Liver (tissue), 9 donors: ENCODE data around the gene ABITRAM. TPM values are rescaled to one million over a fixed set of nuclear protein-coding genes. Genes with fewer than 3 reads are reported as not detected.

Source experiments
- DNase-seq: peaks from one replicate; pipeline ENCODE4 v3.0.0-alpha.2; 2017; ENCODE audit warnings: low spot score
- H3K27ac ChIP-seq, 2 donors: one replicate each; pipeline ENCODE4 v1.7.0; 2013; ENCODE audit warnings: inconsistent platforms in 2 of 2, low read length in 2 of 2, control low read depth in 1 of 2, low read depth in 1 of 2, mild to moderate bottlenecking in 1 of 2
- H3K27me3 ChIP-seq, 4 donors: one replicate each; pipeline versions ENCODE4 v1.6.1 to v1.7.0; 2013; ENCODE audit warnings: low read length in 3 of 4, inconsistent platforms in 1 of 4, mild to moderate bottlenecking in 1 of 4, moderate library complexity in 1 of 4; ENCODE audit not compliant: control insufficient read depth in 4 of 4, insufficient read depth in 4 of 4
- H3K36me3 ChIP-seq, 4 donors: one replicate each; pipeline versions ENCODE4 v1.6.1 to v1.7.0; 2013; ENCODE audit warnings: low read length in 3 of 4, mild to moderate bottlenecking in 3 of 4, low read depth in 1 of 4, moderate library complexity in 1 of 4; ENCODE audit not compliant: control insufficient read depth in 4 of 4, insufficient read depth in 3 of 4
- H3K4me1 ChIP-seq, 4 donors: one replicate each; pipeline versions ENCODE4 v1.6.1 to v1.7.0; 2013; ENCODE audit warnings: low read length in 3 of 4, mild to moderate bottlenecking in 3 of 4, moderate library complexity in 1 of 4; ENCODE audit not compliant: control insufficient read depth in 4 of 4, insufficient read depth in 4 of 4
- H3K4me3 ChIP-seq, 3 donors: one replicate each; pipeline versions ENCODE4 v1.6.1 to v1.7.0; 2013; ENCODE audit warnings: low read length in 3 of 3, control low read depth in 1 of 3, low read depth in 1 of 3, mild to moderate bottlenecking in 1 of 3
- H3K9ac ChIP-seq, 2 donors: one replicate each; pipeline ENCODE4 v1.7.0; 2013; ENCODE audit warnings: low read length in 2 of 2, mild to moderate bottlenecking in 2 of 2, moderate library complexity in 2 of 2, control low read depth in 1 of 2, low read depth in 1 of 2
- H3K9me3 ChIP-seq, 4 donors: one replicate each; pipeline versions ENCODE4 v1.6.1 to v1.7.0; 2013; ENCODE audit warnings: low read length in 3 of 4; ENCODE audit not compliant: control insufficient read depth in 4 of 4
- ATF3 ChIP-seq: IDR thresholded peaks from 2 replicates; pipeline ENCODE4 v1.6.1; 2016; ENCODE audit warnings: antibody characterized with exemption
- HNF4A ChIP-seq, 2 donors: conservative IDR thresholded peaks; 2 replicates each; pipeline ENCODE4 v1.6.1; 2016; ENCODE audit warnings: antibody characterized with exemption in 2 of 2, mild to moderate bottlenecking in 2 of 2
- JUND ChIP-seq, 2 donors: IDR thresholded peaks; 2 replicates each; pipeline ENCODE4 v1.6.1; 2016; ENCODE audit warnings: antibody characterized with exemption in 2 of 2
- MAX ChIP-seq: IDR thresholded peaks from 2 replicates; pipeline ENCODE4 v1.6.1; 2016; ENCODE audit warnings: antibody characterized with exemption
- NR2F2 ChIP-seq: IDR thresholded peaks from 2 replicates; pipeline ENCODE4 v1.6.1; 2016; ENCODE audit warnings: antibody characterized with exemption
- RAD21 ChIP-seq, 2 donors: IDR thresholded peaks; 2 replicates each; pipeline ENCODE4 v1.6.1; 2016; ENCODE audit warnings: antibody characterized with exemption in 2 of 2, mild to moderate bottlenecking in 2 of 2
- RXRA ChIP-seq, 2 donors: IDR thresholded peaks; 2 replicates each; pipeline ENCODE4 v1.6.1; 2017 to 2018; ENCODE audit warnings: antibody characterized with exemption in 2 of 2, mild to moderate bottlenecking in 1 of 2
- SP1 ChIP-seq: IDR thresholded peaks from 2 replicates; pipeline ENCODE4 v1.6.1; 2018; ENCODE audit warnings: antibody characterized with exemption, mild to moderate bottlenecking
- WGBS: extraction: QIAGEN DNeasy Blood & Tissue Kit; methylation state at CpG from one replicate; pipeline ENCODE4 v1.1.7; 2013; 5-methylcytosine and 5-hydroxymethylcytosine counted together
- polyA plus RNA-seq, 2 donors: library from polyadenylated mRNA; stranded (reverse) in 1 of 2; unstranded in 1 of 2; fragments of 200-250 nt in 1 of 2; fragments of >200 nt in 1 of 2; fragmentation: Nextera tagmentation in 1 of 2; extraction: Ambion mirVana in 1 of 2; gene quantifications; one replicate each; pipeline versions ENCODE4 v1.2.1 to v1.2.3, GENCODE V29; 2013 to 2015
- total RNA-seq, 2 donors: library from RNA; depleted of rRNA; stranded (reverse); fragments of >200 nt; gene quantifications; one replicate each; pipeline ENCODE4 v1.2.3, GENCODE V29; 2014
- TF ChIP-seq, protein P1 (sequence below): fragments of 150-350 bp; IDR thresholded peaks from 2 replicates; pipeline ENCODE4 v1.5.1; 2017; ENCODE audit warnings: improper control_type of control experiment, low read depth, low read length; ENCODE audit not compliant: missing input control
- TF ChIP-seq, protein P2 (sequence below): IDR thresholded peaks from 2 replicates; pipeline ENCODE4 v1.6.1; 2016; ENCODE audit warnings: antibody characterized with exemption, mild to moderate bottlenecking
- TF ChIP-seq, protein P3 (sequence below): IDR thresholded peaks from 2 replicates; pipeline ENCODE4 v1.6.1; 2016; ENCODE audit warnings: antibody characterized with exemption
- donor health status: healthy.
- donor health status: healthy.
- donor health status: healthy.
- donor health status: healthy.
- donor health status: healthy.

Gene ABITRAM
- total and polyA plus RNA-seq, 4 donors = 3.5 to 8.2 (median 5.5) TPM

DNA sequence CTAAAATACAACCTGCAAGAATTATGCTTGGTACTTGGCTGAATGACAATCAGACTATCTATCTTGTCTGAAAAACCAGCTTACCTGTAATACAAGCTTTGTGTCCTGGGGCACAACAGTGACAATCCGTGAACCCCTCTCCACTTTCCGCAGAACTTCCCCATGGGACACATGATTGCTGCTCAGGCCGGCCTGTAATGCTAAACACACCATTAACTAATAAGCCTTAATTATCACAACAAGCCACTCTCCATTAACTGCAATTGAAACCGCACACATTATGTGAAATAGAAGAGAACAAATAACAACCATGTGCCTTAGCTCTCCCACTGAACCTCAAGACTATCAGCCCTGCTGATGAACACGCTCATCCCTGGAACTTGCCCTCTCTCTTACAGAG lies 34.0 kb upstream of the ABITRAM start (continued):
- TF ChIP-seq ATF3 = no peak
- no peak for TF ChIP-seq SP1
- no peak for TF ChIP-seq HNF4A (conservative IDR thresholded peaks at IDR 0.05)
- TF ChIP-seq, protein P1, sequence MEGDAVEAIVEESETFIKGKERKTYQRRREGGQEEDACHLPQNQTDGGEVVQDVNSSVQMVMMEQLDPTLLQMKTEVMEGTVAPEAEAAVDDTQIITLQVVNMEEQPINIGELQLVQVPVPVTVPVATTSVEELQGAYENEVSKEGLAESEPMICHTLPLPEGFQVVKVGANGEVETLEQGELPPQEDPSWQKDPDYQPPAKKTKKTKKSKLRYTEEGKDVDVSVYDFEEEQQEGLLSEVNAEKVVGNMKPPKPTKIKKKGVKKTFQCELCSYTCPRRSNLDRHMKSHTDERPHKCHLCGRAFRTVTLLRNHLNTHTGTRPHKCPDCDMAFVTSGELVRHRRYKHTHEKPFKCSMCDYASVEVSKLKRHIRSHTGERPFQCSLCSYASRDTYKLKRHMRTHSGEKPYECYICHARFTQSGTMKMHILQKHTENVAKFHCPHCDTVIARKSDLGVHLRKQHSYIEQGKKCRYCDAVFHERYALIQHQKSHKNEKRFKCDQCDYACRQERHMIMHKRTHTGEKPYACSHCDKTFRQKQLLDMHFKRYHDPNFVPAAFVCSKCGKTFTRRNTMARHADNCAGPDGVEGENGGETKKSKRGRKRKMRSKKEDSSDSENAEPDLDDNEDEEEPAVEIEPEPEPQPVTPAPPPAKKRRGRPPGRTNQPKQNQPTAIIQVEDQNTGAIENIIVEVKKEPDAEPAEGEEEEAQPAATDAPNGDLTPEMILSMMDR = no peak
- no peak for TF ChIP-seq MAX

GRCh38 chr9:108903420-108904103 lies 30.6 kb upstream of the ABITRAM start:
- H3K36me3 ChIP-seq = peaks cover 3 to 60% (median 40%) of the 10 kb centered on the region in 4 donors

More at GRCh38 chr9:108903420-108904103, 30.6 kb upstream of the ABITRAM start:
- H3K9me3 ChIP-seq = no peaks in the 10 kb centered on the region
- WGBS = 86% methylated on average over 2 of the region's 2 CpGs
- no peak for DNase-seq
- no peak overlapping the region for H3K4me3 ChIP-seq
- H3K27me3 ChIP-seq = no peaks in the 10 kb centered on the region
- peaks cover 0 to 7% (median 0%) of the 10 kb centered on the region in 4 donors for H3K4me1 ChIP-seq
- H3K9ac ChIP-seq = no peak overlapping the region
- no peak overlapping the region for H3K27ac ChIP-seq
- TF ChIP-seq NR2F2 (no peak), RAD21 (IDR thresholded peaks at IDR 0.05) (no peak), RXRA (IDR thresholded peaks at IDR 0.05) (no peak), JUND (IDR thresholded peaks at IDR 0.05) (no peak), HNF4A (conservative IDR thresholded peaks at IDR 0.05) (no peak)
- TF ChIP-seq, protein P2, sequence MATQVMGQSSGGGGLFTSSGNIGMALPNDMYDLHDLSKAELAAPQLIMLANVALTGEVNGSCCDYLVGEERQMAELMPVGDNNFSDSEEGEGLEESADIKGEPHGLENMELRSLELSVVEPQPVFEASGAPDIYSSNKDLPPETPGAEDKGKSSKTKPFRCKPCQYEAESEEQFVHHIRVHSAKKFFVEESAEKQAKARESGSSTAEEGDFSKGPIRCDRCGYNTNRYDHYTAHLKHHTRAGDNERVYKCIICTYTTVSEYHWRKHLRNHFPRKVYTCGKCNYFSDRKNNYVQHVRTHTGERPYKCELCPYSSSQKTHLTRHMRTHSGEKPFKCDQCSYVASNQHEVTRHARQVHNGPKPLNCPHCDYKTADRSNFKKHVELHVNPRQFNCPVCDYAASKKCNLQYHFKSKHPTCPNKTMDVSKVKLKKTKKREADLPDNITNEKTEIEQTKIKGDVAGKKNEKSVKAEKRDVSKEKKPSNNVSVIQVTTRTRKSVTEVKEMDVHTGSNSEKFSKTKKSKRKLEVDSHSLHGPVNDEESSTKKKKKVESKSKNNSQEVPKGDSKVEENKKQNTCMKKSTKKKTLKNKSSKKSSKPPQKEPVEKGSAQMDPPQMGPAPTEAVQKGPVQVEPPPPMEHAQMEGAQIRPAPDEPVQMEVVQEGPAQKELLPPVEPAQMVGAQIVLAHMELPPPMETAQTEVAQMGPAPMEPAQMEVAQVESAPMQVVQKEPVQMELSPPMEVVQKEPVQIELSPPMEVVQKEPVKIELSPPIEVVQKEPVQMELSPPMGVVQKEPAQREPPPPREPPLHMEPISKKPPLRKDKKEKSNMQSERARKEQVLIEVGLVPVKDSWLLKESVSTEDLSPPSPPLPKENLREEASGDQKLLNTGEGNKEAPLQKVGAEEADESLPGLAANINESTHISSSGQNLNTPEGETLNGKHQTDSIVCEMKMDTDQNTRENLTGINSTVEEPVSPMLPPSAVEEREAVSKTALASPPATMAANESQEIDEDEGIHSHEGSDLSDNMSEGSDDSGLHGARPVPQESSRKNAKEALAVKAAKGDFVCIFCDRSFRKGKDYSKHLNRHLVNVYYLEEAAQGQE = no peak
- TF ChIP-seq, protein P3, sequence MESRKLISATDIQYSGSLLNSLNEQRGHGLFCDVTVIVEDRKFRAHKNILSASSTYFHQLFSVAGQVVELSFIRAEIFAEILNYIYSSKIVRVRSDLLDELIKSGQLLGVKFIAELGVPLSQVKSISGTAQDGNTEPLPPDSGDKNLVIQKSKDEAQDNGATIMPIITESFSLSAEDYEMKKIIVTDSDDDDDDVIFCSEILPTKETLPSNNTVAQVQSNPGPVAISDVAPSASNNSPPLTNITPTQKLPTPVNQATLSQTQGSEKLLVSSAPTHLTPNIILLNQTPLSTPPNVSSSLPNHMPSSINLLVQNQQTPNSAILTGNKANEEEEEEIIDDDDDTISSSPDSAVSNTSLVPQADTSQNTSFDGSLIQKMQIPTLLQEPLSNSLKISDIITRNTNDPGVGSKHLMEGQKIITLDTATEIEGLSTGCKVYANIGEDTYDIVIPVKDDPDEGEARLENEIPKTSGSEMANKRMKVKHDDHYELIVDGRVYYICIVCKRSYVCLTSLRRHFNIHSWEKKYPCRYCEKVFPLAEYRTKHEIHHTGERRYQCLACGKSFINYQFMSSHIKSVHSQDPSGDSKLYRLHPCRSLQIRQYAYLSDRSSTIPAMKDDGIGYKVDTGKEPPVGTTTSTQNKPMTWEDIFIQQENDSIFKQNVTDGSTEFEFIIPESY = no peak
